ENCODE measurements around the gene SFXN5. TPM values are rescaled to one million over a fixed set of nuclear protein-coding genes. Genes with fewer than 3 reads are reported as not detected.

The SFXN5 gene
- polyA plus RNA-seq, 1 donor (not counting 4 experiments of a cell fraction or from before 2014, with no cell fraction given) = 6.3 TPM

- dilution Hi-C loops (cut with MboI; ENCODE audit: extremely low pct_ligation_motif_present, low sequenced_read_pairs) = no loop called here
- Histone ChIP-seq H3K4me1 (ENCODE audit: control insufficient read depth, extremely low read depth, insufficient read depth, low read length) (no peaks in the 10 kb centered on the region), H4K20me1 (ENCODE audit: control insufficient read depth, extremely low read depth, insufficient read depth, low read length) (peaks cover 13% of the 10 kb centered on the region), H3K4me3 (ENCODE audit: control insufficient read depth in 2 of 3, extremely low read depth in 1 of 3, insufficient read depth in 2 of 3, low read depth in 1 of 3, low read length in 3 of 3) (no peak overlapping the region), H3K27ac (ENCODE audit: control insufficient read depth, insufficient read depth, low read length) (no peak overlapping the region), H3K27me3 (ENCODE audit: control insufficient read depth, extremely low read depth, insufficient read depth, low read length) (no peaks in the 10 kb centered on the region), H3K9me3 (ENCODE audit: control insufficient read depth, low read depth, low read length) (no peaks in the 10 kb centered on the region), H3K79me2 (ENCODE audit: control insufficient read depth, insufficient read depth, low read length) (peaks cover 89% of the 10 kb centered on the region), H3K9me1 (ENCODE audit: control insufficient read depth, extremely low read depth, insufficient read depth, low read length) (no peaks in the 10 kb centered on the region), H2AFZ (ENCODE audit: control insufficient read depth, low read length) (no peak overlapping the region), H3K4me2 (ENCODE audit: control insufficient read depth, extremely low read depth, insufficient read depth, low read depth, low read length) (no peak overlapping the region), H3K9ac (ENCODE audit: control insufficient read depth, extremely low read depth, insufficient read depth, low read length) (no peak overlapping the region), H3K36me3 (ENCODE audit: control insufficient read depth in 2 of 2, extremely low read depth in 1 of 2, insufficient read depth in 2 of 2, low read length in 2 of 2) (peaks cover 9 to 10% of the 10 kb centered on the region in 2 experiments)
- DNase-seq (ENCODE audit: low read depth, low spot score) (no peak), FAIRE-seq (no peak)
- TF ChIP-seq EZH2 (IDR thresholded peaks at IDR 0.05; ENCODE audit: low read length) (no peak), CTCF (optimal IDR thresholded peaks at IDR 0.05 in 1 of 3, IDR thresholded peaks at IDR 0.05 in 1 of 3, conservative IDR thresholded peaks at IDR 0.05 in 1 of 3; ENCODE audit: extremely low read depth in 1 of 3, insufficient read depth in 2 of 3, low read length in 3 of 3) (no peak)
Observed at GRCh38 chr2:73100956-73101355, 29.4 kb upstream of the SFXN5 start.

GRCh38 chr2:73099486-73099885 lies 28.0 kb upstream of the SFXN5 start:
- Histone ChIP-seq H3K4me3 (ENCODE audit: control insufficient read depth in 2 of 3, extremely low read depth in 1 of 3, insufficient read depth in 2 of 3, low read depth in 1 of 3, low read length in 3 of 3) (no peak overlapping the region), H3K4me2 (ENCODE audit: control insufficient read depth, extremely low read depth, insufficient read depth, low read depth, low read length) (no peak overlapping the region), H3K4me1 (ENCODE audit: control insufficient read depth, extremely low read depth, insufficient read depth, low read length) (no peaks in the 10 kb centered on the region), H3K27ac (ENCODE audit: control insufficient read depth, insufficient read depth, low read length) (no peak overlapping the region), H3K9ac (ENCODE audit: control insufficient read depth, extremely low read depth, insufficient read depth, low read length) (no peak overlapping the region), H3K79me2 (ENCODE audit: control insufficient read depth, insufficient read depth, low read length) (peaks cover 90% of the 10 kb centered on the region), H2AFZ (ENCODE audit: control insufficient read depth, low read length) (no peak overlapping the region), H3K36me3 (ENCODE audit: control insufficient read depth in 2 of 2, extremely low read depth in 1 of 2, insufficient read depth in 2 of 2, low read length in 2 of 2) (peaks cover 7 to 9% of the 10 kb centered on the region in 2 experiments), H4K20me1 (ENCODE audit: control insufficient read depth, extremely low read depth, insufficient read depth, low read length) (peaks cover 4% of the 10 kb centered on the region), H3K9me1 (ENCODE audit: control insufficient read depth, extremely low read depth, insufficient read depth, low read length) (peaks cover 7% of the 10 kb centered on the region), H3K27me3 (ENCODE audit: control insufficient read depth, extremely low read depth, insufficient read depth, low read length) (no peaks in the 10 kb centered on the region), H3K9me3 (ENCODE audit: control insufficient read depth, low read depth, low read length) (no peaks in the 10 kb centered on the region)
- FAIRE-seq (no peak), DNase-seq (ENCODE audit: low read depth, low spot score) (no peak)
- TF ChIP-seq CTCF (optimal IDR thresholded peaks at IDR 0.05 in 1 of 3, IDR thresholded peaks at IDR 0.05 in 1 of 3, conservative IDR thresholded peaks at IDR 0.05 in 1 of 3; ENCODE audit: extremely low read depth in 1 of 3, insufficient read depth in 2 of 3, low read length in 3 of 3) = no peak
- no peak for TF ChIP-seq EZH2 (IDR thresholded peaks at IDR 0.05; ENCODE audit: low read length)
- dilution Hi-C loops (cut with MboI; ENCODE audit: extremely low pct_ligation_motif_present, low sequenced_read_pairs) = no loop called here
